Raji (cell line): ENCODE data around the gene BBIP1.

ENCODE experiments used
- POLR2A ChIP-seq: IDR thresholded peaks from 2 replicates; pipeline ENCODE4 v1.6.1; 2011; ENCODE audit warnings: low read depth, low read length, control low read depth; ENCODE audit not compliant: insufficient read depth

BBIP1 gene

GRCh38 chr10:110903280-110904278, 15.4 kb downstream of the BBIP1 start:
- no peak for TF ChIP-seq POLR2A

DNA sequence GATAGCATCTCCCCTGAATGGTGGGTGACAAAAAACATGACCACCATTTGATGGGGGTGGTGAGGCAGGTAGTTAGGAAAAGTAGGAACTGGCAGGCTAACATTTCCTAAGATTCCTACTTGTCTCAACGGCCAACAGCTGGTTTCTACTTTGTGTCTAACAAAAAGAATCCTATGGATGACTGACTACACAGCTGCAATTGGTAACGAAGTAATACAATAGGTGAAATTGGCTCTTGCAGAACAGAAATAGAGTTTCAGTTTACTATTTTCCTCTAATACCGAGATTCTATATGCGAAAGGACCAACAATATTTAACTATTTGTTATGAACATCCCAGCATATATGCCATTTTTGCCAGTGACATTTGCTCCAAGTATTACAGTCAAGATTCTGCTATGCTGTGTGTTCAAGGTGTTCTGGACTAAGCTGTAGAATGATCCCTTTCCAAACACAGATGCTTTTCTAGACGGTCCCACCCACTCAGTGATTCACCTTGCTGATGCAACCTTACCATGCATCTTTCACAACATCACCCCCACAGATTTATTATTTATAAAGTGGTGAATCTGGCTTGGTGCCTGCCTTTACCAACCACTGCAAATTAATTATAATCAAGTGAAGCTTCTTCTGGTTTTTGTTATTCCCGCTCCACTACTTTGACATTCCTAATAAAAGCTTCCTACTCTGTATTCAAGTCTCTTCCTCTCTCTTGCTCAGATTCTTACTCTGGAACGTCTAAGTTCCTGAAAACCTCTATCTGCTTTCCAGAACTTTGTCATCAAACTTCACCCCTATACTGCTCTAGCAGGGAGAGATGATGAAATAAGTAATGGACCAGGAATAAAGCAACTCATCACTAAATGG, 16.8 kb downstream of the BBIP1 start:
- TF ChIP-seq POLR2A: no peak

DNA sequence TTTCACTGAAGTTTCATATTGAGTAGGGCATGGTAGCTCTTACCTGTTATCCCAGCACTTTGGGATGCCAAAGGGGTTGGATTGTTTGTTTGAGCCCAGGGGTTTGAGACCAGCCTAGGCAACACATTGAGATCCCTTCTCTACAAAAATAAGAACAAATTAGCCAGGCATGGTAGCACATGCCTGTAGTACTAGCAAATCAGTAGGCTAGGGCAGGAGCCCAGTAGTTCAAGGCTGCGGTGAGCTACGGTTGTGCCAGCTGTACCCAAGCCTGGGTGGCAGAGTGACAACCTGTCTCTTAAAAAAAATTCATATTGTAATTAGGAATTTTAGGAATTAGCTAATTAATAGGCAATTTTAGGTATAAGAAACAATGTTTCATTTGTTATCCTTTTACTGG, 18.0 kb downstream of the BBIP1 start:
- no peak for TF ChIP-seq POLR2A

- no peak for TF ChIP-seq POLR2A
These were observed 20.6 kb downstream of the BBIP1 start for GRCh38 chr10:110898391-110898790.

GRCh38 chr10:110897184-110897583, 21.8 kb downstream of the BBIP1 start:
- no peak for TF ChIP-seq POLR2A

GRCh38 chr10:110893559-110894179, 25.3 kb downstream of the BBIP1 start:
- no peak for TF ChIP-seq POLR2A

GRCh38 chr10:110892602-110893288, 26.2 kb downstream of the BBIP1 start:
- no peak for TF ChIP-seq POLR2A

- no peak for TF ChIP-seq POLR2A
These were observed 31.4 kb downstream of the BBIP1 start for GRCh38 chr10:110887560-110887959.

DNA sequence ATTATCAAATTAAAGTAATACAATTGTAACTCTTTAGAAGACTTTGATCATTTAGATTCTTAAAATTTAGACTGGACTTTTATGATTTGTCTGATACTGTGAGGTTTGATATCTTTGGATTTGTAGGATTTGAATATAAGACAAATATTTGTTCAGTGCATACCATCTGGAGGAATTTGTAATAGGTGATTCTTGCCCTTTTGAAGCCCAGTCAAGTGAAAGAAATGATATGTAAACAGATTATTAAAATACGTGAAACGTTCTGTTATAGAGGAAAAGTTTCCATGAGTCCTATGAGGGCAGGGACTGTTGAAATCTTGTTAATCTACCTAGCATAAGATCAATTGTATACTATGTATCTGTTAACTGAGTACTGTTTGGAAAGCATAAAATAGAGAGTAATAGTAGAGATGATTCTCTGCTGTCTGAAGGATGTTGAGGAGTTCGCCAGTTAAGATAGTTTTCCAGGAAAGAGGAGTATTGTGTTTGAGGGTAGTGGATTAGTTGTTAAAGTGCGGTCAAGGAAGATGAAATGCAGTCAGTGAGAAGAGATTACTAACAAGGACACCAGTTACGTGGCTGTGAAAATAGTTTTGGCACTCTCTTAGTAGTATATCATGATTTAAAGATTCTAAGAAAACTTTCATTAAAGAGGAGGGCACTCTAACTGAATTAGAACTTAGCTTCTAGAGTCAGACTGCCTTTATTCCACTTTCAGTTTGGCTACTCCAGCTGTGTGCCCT, 32.9 kb downstream of the BBIP1 start:
- TF ChIP-seq POLR2A: no peak

DNA sequence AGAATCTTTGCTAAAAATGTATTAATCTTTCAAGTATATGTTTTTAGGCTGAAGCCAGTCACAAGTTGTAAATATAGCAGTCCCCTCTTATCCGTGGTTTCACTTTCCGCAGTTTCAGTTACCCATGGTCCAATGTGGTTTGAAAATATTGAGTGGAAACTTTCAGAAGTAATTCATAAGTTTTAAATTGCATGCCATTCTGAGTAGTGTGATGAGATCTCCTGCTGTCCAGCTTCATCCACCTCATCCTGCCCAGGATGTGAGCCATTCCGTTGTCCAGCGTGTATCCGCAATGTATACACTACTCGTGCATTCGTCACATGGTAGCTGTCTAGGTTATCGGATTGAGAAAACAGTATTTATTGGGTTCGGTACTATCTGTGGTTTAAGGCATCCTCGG, 35.1 kb downstream of the BBIP1 start:
- no peak for TF ChIP-seq POLR2A

GRCh38 chr10:110881905-110882304, 37.1 kb downstream of the BBIP1 start:
- no peak for TF ChIP-seq POLR2A

GRCh38 chr10:110881247-110881646, 37.7 kb downstream of the BBIP1 start:
- no peak for TF ChIP-seq POLR2A

DNA sequence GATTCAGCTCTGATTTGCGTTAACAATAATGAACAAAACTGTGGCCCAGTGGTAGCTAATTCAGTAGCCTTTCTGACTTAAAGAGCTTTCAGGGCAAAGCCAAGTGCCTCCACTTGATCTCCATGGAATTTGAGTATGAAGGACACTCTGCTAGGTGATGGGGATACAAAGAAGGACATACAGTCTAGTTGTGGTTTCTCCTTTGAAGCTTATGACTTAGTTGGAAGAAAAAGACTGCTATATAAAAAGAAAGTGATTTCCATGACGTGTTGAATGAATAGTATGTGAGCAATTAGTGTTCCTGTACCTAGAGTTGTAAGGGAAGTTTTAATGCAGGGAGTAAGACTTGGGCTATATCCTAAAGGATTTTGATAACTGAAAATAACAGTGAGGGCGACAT, 39.0 kb downstream of the BBIP1 start:
- no peak for TF ChIP-seq POLR2A

DNA sequence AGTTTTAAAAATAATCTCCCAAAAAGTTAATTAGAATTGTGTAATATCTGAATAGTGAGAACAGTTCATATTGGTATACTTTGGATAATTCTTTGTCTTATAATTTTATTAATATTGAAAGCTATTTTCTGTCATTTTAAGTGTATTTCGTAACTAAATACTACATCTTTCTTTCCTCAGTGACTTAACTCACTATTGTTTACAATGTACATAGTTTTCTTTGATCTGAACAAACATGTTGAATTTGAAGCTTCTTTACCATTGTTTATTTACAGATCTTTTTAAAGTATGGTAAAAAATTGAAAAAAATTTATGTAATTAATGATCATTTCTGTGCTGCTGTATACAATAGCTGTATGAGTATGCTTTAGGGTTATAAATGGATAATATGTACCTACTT, 42.2 kb downstream of the BBIP1 start:
- TF ChIP-seq POLR2A: no peak
